Measurements from ENCODE around the gene IFI27. TPM values are rescaled to one million over a fixed set of nuclear protein-coding genes. Genes with fewer than 3 reads are reported as not detected.

IFI27 gene
- total RNA-seq, 1 donor from 2014 or later: 0.64 TPM

DNA sequence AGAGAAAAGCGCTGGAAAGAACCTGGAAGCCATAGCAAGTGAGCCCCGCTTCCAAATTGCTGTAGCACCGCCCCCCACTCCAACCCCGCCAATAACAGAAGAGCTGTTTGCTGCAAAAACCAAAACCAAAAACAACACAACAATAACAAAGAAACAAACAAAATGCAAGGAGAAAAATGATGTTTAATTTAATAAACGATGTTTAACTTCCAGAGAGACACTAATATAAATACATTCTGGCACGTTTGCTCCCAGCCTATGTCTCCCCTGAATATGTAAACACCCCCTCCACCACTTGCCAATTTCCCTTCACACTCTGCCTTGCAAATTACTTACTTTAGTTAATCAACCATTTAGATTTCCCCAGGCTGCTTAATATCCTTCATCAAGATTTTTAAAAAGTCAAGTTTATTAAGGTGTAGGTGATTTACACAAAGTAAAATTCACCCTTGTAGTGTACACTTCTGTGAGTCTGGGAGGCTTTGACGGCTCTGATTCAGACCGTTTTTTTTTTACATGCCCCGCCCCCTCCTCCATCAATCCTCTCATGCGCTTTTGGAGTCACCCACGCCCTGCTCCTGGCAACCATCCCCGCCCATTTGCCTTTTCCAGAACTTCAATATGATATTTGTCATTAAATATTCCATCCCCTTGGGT, 19.4 kb downstream of the IFI27 start:
- DNase-seq (no peak), ATAC-seq (ENCODE audit: low read depth) (no peak)
- intact Hi-C loops (cut with micrococcal nuclease): loop anchor here (1.0 kb wide), 2 partner anchors 44 to 49 kb away; partner anchors contain the start of genes DDX24, IFI27L1 and PPP4R4
- peak overlapping the region; percentile 88 for H3K4me3 Mint-ChIP-seq
- ChIA-PET POLR2A (interaction anchor here (0.7 to 1.0 kb wide), 2 partner anchors 50 to 193 kb away, joined by 3 to 7 read pairs; no protein-coding TSS in a partner anchor), CTCF (interaction anchor here (0.9 to 1.8 kb wide), 3 partner anchors 95 to 190 kb away, joined by 3 to 5 read pairs (median 4); no protein-coding TSS in a partner anchor)
- H3K27ac Mint-ChIP-seq: peak overlapping the region; percentile 54
- peaks cover 19% of the 10 kb centered on the region for H3K4me1 Mint-ChIP-seq
- peaks cover 6% of the 10 kb centered on the region for H3K27me3 Mint-ChIP-seq
- TF ChIP-seq CTCF (IDR thresholded peaks at IDR 0.05): no peak
- no peaks in the 10 kb centered on the region for H3K9me3 Mint-ChIP-seq
- peaks cover 13% of the 10 kb centered on the region for H3K36me3 Mint-ChIP-seq (ENCODE audit: low read depth)

DNA sequence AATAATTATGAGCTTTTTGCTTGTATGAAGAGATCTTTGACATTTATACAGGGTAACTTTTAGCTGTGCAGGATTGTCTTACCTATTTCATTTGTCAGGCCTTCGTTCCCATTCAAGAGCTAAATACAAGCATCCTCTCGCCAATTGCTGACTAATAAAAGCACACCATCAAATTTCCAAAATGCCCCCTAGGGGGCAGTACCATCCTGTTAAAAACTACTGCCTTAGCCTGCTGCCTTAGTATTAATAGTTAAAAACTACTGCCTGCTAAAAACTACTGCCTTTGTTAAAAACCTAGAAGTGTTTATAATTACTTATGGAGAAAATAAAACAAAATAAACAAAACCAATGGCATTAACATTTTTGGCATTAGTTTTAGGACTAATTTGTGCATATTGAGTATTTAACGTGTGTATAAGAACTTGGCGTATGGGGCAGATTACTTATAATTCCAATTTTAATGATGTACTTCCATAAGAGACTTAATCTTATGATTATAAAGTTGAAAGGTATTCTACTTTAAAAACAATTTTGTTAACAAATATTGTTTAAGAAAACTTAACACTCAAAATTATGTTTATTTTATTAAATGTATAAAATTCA, 21.9 kb downstream of the IFI27 start:
- peaks cover 18% of the 10 kb centered on the region for H3K27me3 Mint-ChIP-seq
- no peak for DNase-seq
- no peak overlapping the region for H3K4me3 Mint-ChIP-seq
- no peak for ATAC-seq (ENCODE audit: low read depth)
- no peak overlapping the region for H3K27ac Mint-ChIP-seq
- H3K4me1 Mint-ChIP-seq: peaks cover 19% of the 10 kb centered on the region
- peaks cover 8% of the 10 kb centered on the region for H3K9me3 Mint-ChIP-seq
- ChIA-PET CTCF (interaction anchor here (0.8 to 1.7 kb wide), 8 partner anchors 9 to 193 kb away, joined by 3 to 15 read pairs (median 4); partner anchors contain the start of genes DDX24 and IFI27L1), POLR2A (no interaction called here)
- peaks cover 2% of the 10 kb centered on the region for H3K36me3 Mint-ChIP-seq (ENCODE audit: low read depth)
- TF ChIP-seq CTCF (IDR thresholded peaks at IDR 0.05): peak; percentile 68
- intact Hi-C loops (cut with micrococcal nuclease): loop anchor here (1.0 to 2.0 kb wide), 2 partner anchors 48 to 354 kb away; no protein-coding TSS in a partner anchor

DNA sequence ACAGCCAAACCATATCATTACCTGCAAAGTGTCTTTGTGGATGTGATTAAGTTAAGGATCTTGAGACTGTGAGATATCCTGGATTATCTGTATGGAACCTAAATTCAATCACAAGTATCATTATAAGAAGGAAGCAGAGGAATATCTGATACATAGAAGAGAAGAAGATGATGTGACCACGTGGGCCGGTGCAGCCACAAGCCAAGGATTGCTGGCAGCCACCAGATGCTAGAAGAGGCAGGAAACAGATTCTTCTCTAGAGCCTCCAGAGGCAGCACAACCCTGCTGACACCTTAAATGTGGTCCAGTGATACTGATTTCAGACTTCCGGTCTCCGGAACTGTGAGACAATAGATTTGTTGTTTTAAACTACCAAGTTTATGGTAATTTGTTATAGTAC, 24.9 kb downstream of the IFI27 start:
- H3K27me3 Mint-ChIP-seq: peaks cover 26% of the 10 kb centered on the region

DNA sequence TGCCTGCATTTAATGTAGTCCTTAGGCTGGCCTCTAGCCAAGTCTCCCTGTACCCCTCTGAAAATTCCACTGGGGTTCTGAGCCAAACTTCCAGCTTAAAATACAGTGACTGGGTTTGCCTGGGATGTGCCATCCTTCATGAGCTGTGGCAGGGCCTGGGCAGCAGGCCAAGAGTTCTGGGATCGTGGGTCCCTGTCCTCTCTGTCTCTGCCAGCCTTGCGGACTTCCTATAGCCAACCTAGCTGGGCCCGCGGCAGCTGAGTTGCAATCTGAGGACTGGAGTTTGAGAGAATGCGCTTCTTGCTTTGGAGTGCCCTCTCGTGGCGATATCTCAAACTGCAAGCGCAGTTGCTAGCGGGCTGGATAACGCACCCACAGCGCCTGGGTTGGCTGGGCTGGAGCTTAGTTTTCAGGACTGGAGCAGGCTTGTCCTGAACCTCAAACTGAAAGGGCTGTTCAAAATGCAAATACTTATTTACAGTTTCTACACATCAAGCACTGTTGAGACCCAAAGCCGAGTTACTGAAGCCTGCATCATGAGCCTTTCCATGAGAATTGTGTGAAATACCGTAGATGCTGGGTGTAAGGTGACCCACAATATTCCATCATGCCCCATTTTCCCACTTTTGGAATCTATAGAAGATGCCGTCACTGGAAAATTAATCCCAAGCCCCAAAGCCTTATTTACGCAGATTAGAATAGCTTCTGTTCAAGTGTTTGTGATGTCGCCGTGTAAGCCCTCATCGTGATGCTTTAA, 26.2 kb downstream of the IFI27 start:
- H3K27ac Mint-ChIP-seq: no peak overlapping the region
- intact Hi-C loops (cut with micrococcal nuclease): loop anchor here (1.0 to 2.0 kb wide), 5 partner anchors 44 to 481 kb away; partner anchors contain the start of genes DDX24 and IFI27L1
- H3K36me3 Mint-ChIP-seq (ENCODE audit: low read depth): no peaks in the 10 kb centered on the region
- no peak for TF ChIP-seq CTCF (IDR thresholded peaks at IDR 0.05)
- peak; percentile 95 for ATAC-seq (ENCODE audit: low read depth)
- peaks cover 26% of the 10 kb centered on the region for H3K27me3 Mint-ChIP-seq
- H3K4me1 Mint-ChIP-seq: peaks cover 3% of the 10 kb centered on the region
- H3K4me3 Mint-ChIP-seq: no peak overlapping the region
- H3K9me3 Mint-ChIP-seq: peaks cover 8% of the 10 kb centered on the region
- DNase-seq: peak; percentile 72
- ChIA-PET POLR2A (interaction anchor here (0.9 kb wide), 1 partner anchor 100 kb away, joined by 4 read pairs; no protein-coding TSS in a partner anchor), CTCF (interaction anchor here (0.7 to 2.4 kb wide), 35 partner anchors 9 to 481 kb away, joined by 3 to 77 read pairs (median 4); partner anchors contain the start of genes DDX24 and IFI27L1)

More for the DNA sequence above, 24.9 kb downstream of the IFI27 start:
- ATAC-seq (ENCODE audit: low read depth) (no peak), DNase-seq (no peak)
- H3K4me3 Mint-ChIP-seq: no peak overlapping the region
- CTCF ChIA-PET: no interaction called here
- no peak for TF ChIP-seq CTCF (IDR thresholded peaks at IDR 0.05)
- no peak overlapping the region for H3K27ac Mint-ChIP-seq
- POLR2A ChIA-PET: no interaction called here
- H3K4me1 Mint-ChIP-seq: peaks cover 3% of the 10 kb centered on the region
- no peaks in the 10 kb centered on the region for H3K36me3 Mint-ChIP-seq (ENCODE audit: low read depth)
- intact Hi-C loops (cut with micrococcal nuclease): no loop called here
- peaks cover 8% of the 10 kb centered on the region for H3K9me3 Mint-ChIP-seq

Data from activated B cell treated with CpG ODN at 0.5 μM for 24 hours (primary cell).